GM21825 (cell line): ENCODE measurements around the gene ELFN2.

ENCODE experiments used
- ATAC-seq: cut with Tn5 transposase; IDR thresholded peaks from one replicate; pipeline ENCODE4 v1.9.1; 2021; ENCODE audit warnings: mild to moderate bottlenecking, moderate library complexity; ENCODE audit not compliant: unreplicated experiment

The ELFN2 gene

DNA sequence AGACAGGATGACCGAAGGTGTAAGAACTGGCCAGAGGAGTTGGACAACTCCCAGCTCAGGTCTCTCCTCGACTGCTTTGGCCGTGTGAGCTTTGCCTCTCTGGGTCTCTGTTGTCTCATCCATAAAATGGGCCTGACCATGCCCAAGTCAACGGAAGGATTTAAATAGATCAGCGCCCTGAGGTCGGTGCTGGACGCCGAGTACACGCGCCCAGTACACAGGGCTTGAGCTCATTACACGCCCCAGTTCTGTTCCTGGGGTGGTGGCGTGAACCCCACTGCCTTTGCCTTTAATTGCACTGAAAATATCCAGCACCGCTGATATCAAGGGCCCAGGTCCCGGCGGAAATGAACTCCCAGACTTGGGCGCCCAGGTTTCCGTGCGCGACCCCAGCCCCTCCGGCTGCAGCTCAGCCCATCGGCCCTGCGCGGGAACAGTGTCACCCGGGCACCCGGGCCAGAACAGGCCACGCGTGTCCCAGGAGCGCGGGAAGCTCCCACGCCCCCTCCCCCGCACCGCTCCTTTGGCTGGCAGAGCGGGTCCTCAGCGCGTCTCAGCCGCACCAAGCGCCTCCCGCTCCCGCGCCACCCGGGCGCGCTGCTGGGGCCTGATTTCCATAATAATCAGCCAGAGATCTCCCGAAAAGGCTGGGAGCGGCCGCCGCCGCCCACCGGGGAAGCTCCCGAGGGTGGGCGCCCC lies 102.8 kb downstream of the ELFN2 start:
- ATAC-seq, result no peak

DNA sequence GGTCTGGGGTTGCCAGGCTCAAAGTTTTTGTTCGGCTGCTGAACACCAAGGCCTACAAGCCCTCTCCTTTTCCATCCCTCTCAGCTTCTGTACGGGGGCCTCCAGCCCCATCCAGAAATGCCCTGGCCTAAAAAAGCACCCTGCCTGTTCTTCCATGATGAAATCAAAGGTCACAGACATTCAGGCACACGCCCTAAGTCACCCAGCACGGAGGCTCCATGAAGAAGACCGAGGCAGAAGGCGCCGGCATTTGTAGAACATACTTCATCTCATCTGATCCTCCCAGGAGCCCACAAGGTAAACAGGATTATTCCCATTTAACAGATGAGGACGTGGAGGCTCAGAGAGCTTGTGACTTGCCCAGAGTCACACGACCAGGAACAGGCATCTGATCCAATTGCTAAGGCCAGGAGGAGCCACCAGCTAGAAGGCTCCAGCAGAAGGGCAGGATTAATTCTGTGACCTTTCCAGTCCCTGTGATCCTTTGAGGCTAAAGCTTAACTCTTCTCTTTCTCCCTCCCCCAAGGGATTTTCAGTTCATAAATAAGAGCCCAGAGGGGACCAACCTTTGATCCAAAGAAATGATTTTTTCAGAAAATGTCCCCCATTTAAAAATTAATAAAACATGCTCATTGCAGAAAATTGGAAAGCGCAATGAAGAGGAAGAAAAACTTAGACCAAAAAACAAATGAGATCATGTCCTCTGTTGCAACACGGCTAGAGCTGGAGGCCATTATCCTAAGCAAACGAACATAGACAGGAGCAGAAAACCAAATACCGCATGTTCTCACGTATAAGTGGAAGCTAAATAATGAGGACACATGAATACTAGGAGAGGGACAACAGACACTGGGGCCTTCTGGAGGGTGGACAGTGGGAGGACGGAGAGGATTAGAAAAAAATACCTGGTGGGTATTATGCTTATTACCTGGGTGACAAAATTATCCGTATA lies 106.3 kb downstream of the ELFN2 start:
- ATAC-seq, result no peak

DNA sequence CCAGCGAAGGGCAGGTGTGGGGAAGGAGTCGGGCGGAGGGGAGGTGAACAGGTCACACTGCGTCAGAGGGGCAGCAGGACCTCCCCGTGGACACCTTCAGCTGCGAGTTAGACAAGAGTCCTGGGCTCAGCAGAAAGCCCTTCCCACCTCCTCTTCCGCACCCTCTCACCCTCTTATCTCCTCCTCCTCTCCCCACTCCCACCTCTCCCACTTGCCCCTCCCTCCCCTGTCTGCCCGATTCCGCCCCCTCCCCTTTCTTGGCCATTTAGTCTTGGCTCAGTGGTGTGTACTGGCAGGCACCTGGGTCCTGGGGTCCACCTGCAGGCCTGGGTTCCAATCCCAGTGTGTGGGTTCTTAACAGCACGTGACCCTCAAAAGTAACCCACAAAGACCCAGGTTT lies 107.8 kb downstream of the ELFN2 start:
- ATAC-seq, result no peak

DNA sequence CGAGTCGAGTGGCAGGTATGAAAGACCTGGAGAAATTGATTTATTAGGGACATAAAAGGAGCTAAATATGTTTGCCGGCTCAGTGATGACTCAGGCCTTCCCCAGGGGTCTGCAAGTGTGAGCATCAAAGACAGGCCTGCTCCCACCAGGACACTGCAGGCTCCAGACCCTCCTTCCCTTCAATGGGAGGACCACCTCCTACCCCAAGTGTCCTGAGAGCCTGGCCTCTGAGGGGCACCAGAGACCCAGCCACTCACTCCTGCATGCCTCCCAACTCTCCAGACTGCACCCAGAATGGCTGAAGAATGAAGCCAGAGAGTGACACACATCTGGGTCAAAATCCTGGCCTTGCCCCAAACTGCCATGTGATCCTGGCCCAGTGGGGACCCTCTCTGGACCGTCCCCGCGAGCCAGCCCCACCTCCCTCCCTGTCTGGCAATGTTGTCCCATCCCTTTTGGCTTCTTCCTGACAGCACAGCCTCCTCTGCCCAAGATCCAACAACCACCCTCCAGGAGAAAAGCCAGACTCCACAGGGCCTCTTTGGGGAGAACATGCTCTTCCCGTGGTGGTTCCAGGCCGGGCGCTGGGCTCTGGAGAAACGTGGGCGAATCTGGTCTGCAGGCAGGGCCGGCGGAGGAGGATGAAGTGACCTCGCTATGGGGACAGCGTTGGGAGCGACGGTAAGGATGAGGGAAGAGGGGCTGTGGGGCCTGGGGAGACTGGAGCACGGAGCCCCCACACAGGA lies 108.7 kb downstream of the ELFN2 start:
- no peak for ATAC-seq
